Memory B cell (primary cell): Measurements from ENCODE around the gene S1PR3.

Source experiments
- ATAC-seq: fragments of 150-1000 bp; cut with Tn5 transposase; 2 replicates; pipeline ENCODE4 v1.10.0; 2021; ENCODE audit warnings: low read depth, mild to moderate bottlenecking, moderate library complexity
- DNase-seq, 2 donors: peaks; one replicate each; pipeline ENCODE4 v3.0.0; 2022; ENCODE audit warnings: low spot score in 2 of 2
- H3K27ac Mint-ChIP-seq: one replicate; pipeline ENCODE4 v1.8.0; 2022; ENCODE audit warnings: mild to moderate bottlenecking, moderate library complexity, mixed read lengths
- H3K27me3 Mint-ChIP-seq: one replicate; pipeline ENCODE4 v1.8.0; 2022; ENCODE audit warnings: mixed read lengths
- H3K36me3 Mint-ChIP-seq: one replicate; pipeline ENCODE4 v1.8.0; 2022; ENCODE audit warnings: mild to moderate bottlenecking, mixed read lengths
- H3K4me1 Mint-ChIP-seq: one replicate; pipeline ENCODE4 v1.8.0; 2022; ENCODE audit warnings: mixed read lengths
- H3K4me3 Mint-ChIP-seq: one replicate; pipeline ENCODE4 v1.8.0; 2022; ENCODE audit warnings: mild to moderate bottlenecking, moderate library complexity, mixed read lengths
- H3K9me3 Mint-ChIP-seq: one replicate; pipeline ENCODE4 v1.8.0; 2022; ENCODE audit warnings: mixed read lengths

Gene S1PR3

GRCh38 chr9:88992556-88992955 lies 1.3 kb downstream of the S1PR3 start:
- H3K4me3 Mint-ChIP-seq, result no peak overlapping the region
- H3K36me3 Mint-ChIP-seq, result no peaks in the 10 kb centered on the region
- ATAC-seq, result no peak

GRCh38 chr9:88993327-88993726 lies 2.1 kb downstream of the S1PR3 start:
- ATAC-seq, result no peak
- Mint-ChIP-seq H3K36me3 (no peaks in the 10 kb centered on the region), H3K4me1 (no peaks in the 10 kb centered on the region), H3K9me3 (no peaks in the 10 kb centered on the region), H3K4me3 (no peak overlapping the region), H3K27ac (no peak overlapping the region), H3K27me3 (peaks cover 9% of the 10 kb centered on the region)
- no peak for DNase-seq

More at GRCh38 chr9:88992556-88992955, 1.3 kb downstream of the S1PR3 start:
- Mint-ChIP-seq H3K27me3 (peaks cover 9% of the 10 kb centered on the region), H3K9me3 (no peaks in the 10 kb centered on the region), H3K27ac (no peak overlapping the region), H3K4me1 (no peaks in the 10 kb centered on the region)
- no peak for DNase-seq

GRCh38 chr9:88993871-88994460 lies 2.7 kb downstream of the S1PR3 start:
- Mint-ChIP-seq H3K27me3 (peaks cover 8% of the 10 kb centered on the region), H3K36me3 (no peaks in the 10 kb centered on the region), H3K27ac (no peak overlapping the region), H3K4me1 (no peaks in the 10 kb centered on the region), H3K4me3 (no peak overlapping the region), H3K9me3 (no peaks in the 10 kb centered on the region)
- no peak for DNase-seq
- no peak for ATAC-seq

GRCh38 chr9:88994469-88995199 lies 3.4 kb downstream of the S1PR3 start:
- Mint-ChIP-seq H3K4me1 (no peaks in the 10 kb centered on the region), H3K27me3 (peaks cover 8% of the 10 kb centered on the region), H3K27ac (no peak overlapping the region), H3K9me3 (no peaks in the 10 kb centered on the region), H3K4me3 (no peak overlapping the region), H3K36me3 (no peaks in the 10 kb centered on the region)
- no peak for ATAC-seq
- no peak for DNase-seq

GRCh38 chr9:88995200-88995577 lies 3.9 kb downstream of the S1PR3 start:
- no peak overlapping the region for H3K27ac Mint-ChIP-seq
- H3K4me3 Mint-ChIP-seq, result no peak overlapping the region
- DNase-seq (no peak), ATAC-seq (no peak)
- H3K9me3 Mint-ChIP-seq, result no peaks in the 10 kb centered on the region
- no peaks in the 10 kb centered on the region for H3K36me3 Mint-ChIP-seq
- H3K4me1 Mint-ChIP-seq, result no peaks in the 10 kb centered on the region
- peaks cover 8% of the 10 kb centered on the region for H3K27me3 Mint-ChIP-seq

- Mint-ChIP-seq H3K27me3 (peaks cover 5% of the 10 kb centered on the region), H3K27ac (no peak overlapping the region), H3K4me1 (no peaks in the 10 kb centered on the region), H3K9me3 (no peaks in the 10 kb centered on the region), H3K36me3 (no peaks in the 10 kb centered on the region), H3K4me3 (no peak overlapping the region)
- ATAC-seq (no peak), DNase-seq (no peak)
These were observed 4.4 kb downstream of the S1PR3 start for GRCh38 chr9:88995627-88996026.

GRCh38 chr9:88996046-88996920 lies 5.0 kb downstream of the S1PR3 start:
- Mint-ChIP-seq H3K4me1 (no peaks in the 10 kb centered on the region), H3K9me3 (no peaks in the 10 kb centered on the region), H3K4me3 (no peak overlapping the region), H3K27ac (no peak overlapping the region), H3K36me3 (no peaks in the 10 kb centered on the region), H3K27me3 (peaks cover 5% of the 10 kb centered on the region)
- ATAC-seq (no peak), DNase-seq (no peak)

GRCh38 chr9:88996921-88997235 lies 5.6 kb downstream of the S1PR3 start:
- no peak overlapping the region for H3K27ac Mint-ChIP-seq
- no peaks in the 10 kb centered on the region for H3K4me1 Mint-ChIP-seq
- no peaks in the 10 kb centered on the region for H3K36me3 Mint-ChIP-seq
- H3K9me3 Mint-ChIP-seq, result no peaks in the 10 kb centered on the region
- ATAC-seq (no peak), DNase-seq (no peak)
- H3K27me3 Mint-ChIP-seq, result peaks cover 7% of the 10 kb centered on the region
- no peak overlapping the region for H3K4me3 Mint-ChIP-seq

GRCh38 chr9:88997646-88998045 lies 6.4 kb downstream of the S1PR3 start:
- peaks cover 9% of the 10 kb centered on the region for H3K27me3 Mint-ChIP-seq
- no peak for DNase-seq
- H3K4me3 Mint-ChIP-seq, result no peak overlapping the region
- H3K4me1 Mint-ChIP-seq, result no peaks in the 10 kb centered on the region
- H3K9me3 Mint-ChIP-seq, result no peaks in the 10 kb centered on the region
- no peak overlapping the region for H3K27ac Mint-ChIP-seq
- no peaks in the 10 kb centered on the region for H3K36me3 Mint-ChIP-seq
- ATAC-seq, result no peak

GRCh38 chr9:88998503-88998902 lies 7.2 kb downstream of the S1PR3 start:
- peaks cover 10% of the 10 kb centered on the region for H3K27me3 Mint-ChIP-seq
- no peaks in the 10 kb centered on the region for H3K4me1 Mint-ChIP-seq
- no peaks in the 10 kb centered on the region for H3K36me3 Mint-ChIP-seq
- ATAC-seq, result no peak
- no peak for DNase-seq
- no peaks in the 10 kb centered on the region for H3K9me3 Mint-ChIP-seq
- no peak overlapping the region for H3K4me3 Mint-ChIP-seq
- no peak overlapping the region for H3K27ac Mint-ChIP-seq

GRCh38 chr9:88998911-88999310 lies 7.6 kb downstream of the S1PR3 start:
- no peaks in the 10 kb centered on the region for H3K4me1 Mint-ChIP-seq
- H3K9me3 Mint-ChIP-seq, result no peaks in the 10 kb centered on the region
- no peak overlapping the region for H3K4me3 Mint-ChIP-seq
- ATAC-seq, result no peak
- no peaks in the 10 kb centered on the region for H3K36me3 Mint-ChIP-seq
- no peak overlapping the region for H3K27ac Mint-ChIP-seq
- no peak for DNase-seq
- peaks cover 10% of the 10 kb centered on the region for H3K27me3 Mint-ChIP-seq

GRCh38 chr9:89000371-89000781 lies 9.1 kb downstream of the S1PR3 start:
- Mint-ChIP-seq H3K4me1 (no peaks in the 10 kb centered on the region), H3K9me3 (no peaks in the 10 kb centered on the region), H3K4me3 (no peak overlapping the region), H3K27ac (no peak overlapping the region), H3K27me3 (peaks cover 10% of the 10 kb centered on the region), H3K36me3 (no peaks in the 10 kb centered on the region)
- DNase-seq (no peak), ATAC-seq (no peak)

- no peak for ATAC-seq
These were observed 10.0 kb downstream of the S1PR3 start for GRCh38 chr9:89000973-89001916.

More at GRCh38 chr9:89000973-89001916, 10.0 kb downstream of the S1PR3 start:
- Mint-ChIP-seq H3K36me3 (no peaks in the 10 kb centered on the region), H3K4me1 (no peaks in the 10 kb centered on the region), H3K27me3 (peaks cover 12% of the 10 kb centered on the region), H3K27ac (no peak overlapping the region), H3K9me3 (no peaks in the 10 kb centered on the region), H3K4me3 (no peak overlapping the region)
- DNase-seq, result peak; percentile 8 to 37
